H1 (cell line): ENCODE results near the gene PHLDA1. TPM values are rescaled to one million over a fixed set of nuclear protein-coding genes. Genes with fewer than 3 reads are reported as not detected.

Experiments used
- CTCF ChIA-PET: fragments of 300-600 bp; sonication (Branson Sonifier 250); formaldehyde crosslinking; loops from one replicate; lab custom pipeline; 2021; ENCODE audit not compliant: partially characterized antibody; lab: Charles Lee
- POLR2A ChIA-PET: fragments of 300-600 bp; sonication (Branson Sonifier 250); formaldehyde crosslinking; loops from one replicate; lab custom pipeline; 2021; ENCODE audit warnings: inconsistent platforms; ENCODE audit not compliant: partially characterized antibody; lab: Charles Lee
- DNase-seq, 2 experiments: peaks; one replicate each; pipeline versions ENCODE4 v3.0.0 to v3.0.0-alpha.2; 2010 to 2022; ENCODE audit warnings: low spot score in 2 of 2, low read depth in 1 of 2, mixed read lengths in 1 of 2
- FAIRE-seq: peaks from 2 replicates; lab custom pipeline; 2011; peaks lifted over from hg19 to GRCh38; lab: Jason Lieb, UNC
- H2AFZ ChIP-seq: 2 replicates; pipeline ENCODE4 v1.8.1; 2012; ENCODE audit warnings: low read length, inconsistent platforms
- H2AK5ac ChIP-seq: 2 replicates; pipeline ENCODE4 v1.6.1; 2013; ENCODE audit warnings: low read depth, low read length
- H2BK120ac ChIP-seq: replicated peaks from 2 replicates; pipeline ENCODE3; 2013; ENCODE audit warnings: low read depth, low read length, inconsistent platforms
- H2BK12ac ChIP-seq: 2 replicates; pipeline ENCODE4 v1.6.1; 2013; ENCODE audit warnings: low read depth, low read length
- H2BK15ac ChIP-seq: 2 replicates; pipeline ENCODE4 v1.6.1; 2013; ENCODE audit warnings: low read length
- H2BK20ac ChIP-seq: 2 replicates; pipeline ENCODE4 v1.6.1; 2013; ENCODE audit warnings: low read length
- H2BK5ac ChIP-seq: 2 replicates; pipeline ENCODE4 v1.6.1; 2013; ENCODE audit warnings: low read depth, low read length
- H3K14ac ChIP-seq: 2 replicates; pipeline ENCODE4 v1.6.1; 2013; ENCODE audit warnings: inconsistent platforms; ENCODE audit not compliant: insufficient read length
- H3K18ac ChIP-seq: 2 replicates; pipeline ENCODE4 v1.6.1; 2013; ENCODE audit warnings: low read length; ENCODE audit errors: extremely low read depth
- H3K23ac ChIP-seq: 2 replicates; pipeline ENCODE4 v1.6.1; 2013; ENCODE audit warnings: inconsistent platforms; ENCODE audit not compliant: insufficient read length
- H3K23me2 ChIP-seq: 2 replicates; pipeline ENCODE4 v1.6.1; 2013; ENCODE audit warnings: low read depth, low read length
- H3K27ac ChIP-seq: 2 replicates; pipeline ENCODE4 v1.6.1; 2011; ENCODE audit warnings: low read depth, low read length, inconsistent platforms
- H3K27me3 ChIP-seq, 4 experiments: replicated peaks in 1 of 4; 1 replicate in 1 of 4; 2 replicates in 3 of 4; pipeline versions ENCODE4 v1.6.1 to v1.8.1; 2011 to 2013; ENCODE audit warnings: low read length in 3 of 4, mild to moderate bottlenecking in 3 of 4, inconsistent platforms in 2 of 4, mixed read lengths in 2 of 4, moderate library complexity in 1 of 4; ENCODE audit not compliant: control insufficient read depth in 3 of 4, insufficient read depth in 3 of 4; ENCODE audit errors: extremely low read depth in 1 of 4
- H3K36me3 ChIP-seq, 4 experiments: 2 replicates each; pipeline versions ENCODE4 v1.6.1 to v1.8.1; 2011 to 2013; ENCODE audit warnings: mild to moderate bottlenecking in 4 of 4, low read length in 3 of 4, moderate library complexity in 2 of 4, control low read depth in 1 of 4, inconsistent platforms in 1 of 4; ENCODE audit not compliant: insufficient read depth in 4 of 4, control insufficient read depth in 2 of 4
- H3K4ac ChIP-seq: replicated peaks from 2 replicates; pipeline ENCODE3; 2013; ENCODE audit warnings: low read length, low read depth, mixed read lengths, inconsistent platforms; ENCODE audit not compliant: insufficient read length
- H3K4me1 ChIP-seq, 4 experiments: replicated peaks in 1 of 4; 1 replicate in 1 of 4; 2 replicates in 3 of 4; pipeline versions ENCODE4 v1.6.1 to v1.8.1; 2011 to 2013; ENCODE audit warnings: low read length in 3 of 4, inconsistent platforms in 2 of 4, mixed read lengths in 1 of 4; ENCODE audit not compliant: insufficient read depth in 4 of 4, control insufficient read depth in 3 of 4
- H3K4me2 ChIP-seq, 2 experiments: 2 replicates each; pipeline versions ENCODE4 v1.6.1 to v1.8.1; 2011 to 2013; ENCODE audit warnings: low read depth in 2 of 2, low read length in 2 of 2, control low read depth in 1 of 2, inconsistent platforms in 1 of 2, mild to moderate bottlenecking in 1 of 2; ENCODE audit not compliant: insufficient read depth in 1 of 2
- H3K4me3 ChIP-seq, 4 experiments: fragments of 200-600, 300-600 bp in 1 of 4; sonication (generic), shearing (Covaris generic), sonication (Bioruptor Twin) in 1 of 4; 2 replicates each; pipeline versions ENCODE4 v1.5.1 to v1.8.1; 2011 to 2016; ENCODE audit warnings: low read length in 4 of 4, low read depth in 3 of 4, control low read depth in 2 of 4, inconsistent platforms in 2 of 4, mild to moderate bottlenecking in 2 of 4, mixed read lengths in 1 of 4, moderate library complexity in 1 of 4; ENCODE audit not compliant: insufficient read depth in 2 of 4; ENCODE audit errors: extremely low read depth in 1 of 4
- H3K56ac ChIP-seq: replicated peaks from 2 replicates; pipeline ENCODE3; 2013; ENCODE audit warnings: low read depth, mild to moderate bottlenecking, mixed read lengths, low read length, inconsistent platforms; ENCODE audit not compliant: insufficient read length
- H3K79me1 ChIP-seq: 2 replicates; pipeline ENCODE4 v1.6.1; 2013; ENCODE audit warnings: low read depth, low read length, control low read depth
- H3K79me2 ChIP-seq, 2 experiments: 2 replicates each; pipeline versions ENCODE4 v1.6.1 to v1.8.1; 2012 to 2013; ENCODE audit warnings: low read length in 2 of 2, mild to moderate bottlenecking in 2 of 2, inconsistent platforms in 1 of 2; ENCODE audit not compliant: insufficient read depth in 2 of 2, control insufficient read depth in 1 of 2
- H3K9ac ChIP-seq, 4 experiments: replicated peaks in 1 of 4; 1 replicate in 1 of 4; 2 replicates in 3 of 4; pipeline versions ENCODE4 v1.6.1 to v1.8.1; 2011 to 2013; ENCODE audit warnings: low read depth in 3 of 4, low read length in 3 of 4, control low read depth in 2 of 4, mild to moderate bottlenecking in 2 of 4, moderate library complexity in 2 of 4, inconsistent platforms in 1 of 4; ENCODE audit errors: extremely low read depth in 1 of 4
- H3K9me3 ChIP-seq, 2 experiments: 2 replicates each; pipeline versions ENCODE4 v1.6.1 to v1.8.1; 2012 to 2013; ENCODE audit warnings: mild to moderate bottlenecking in 2 of 2, moderate library complexity in 2 of 2, control low read depth in 1 of 2, inconsistent platforms in 1 of 2, low read depth in 1 of 2, low read length in 1 of 2, mixed read lengths in 1 of 2; ENCODE audit not compliant: insufficient read depth in 2 of 2
- H4K20me1 ChIP-seq, 2 experiments: replicated peaks in 1 of 2; 2 replicates each; pipeline versions ENCODE3 to v1.8.1; 2011 to 2013; ENCODE audit warnings: inconsistent platforms in 2 of 2, low read length in 2 of 2, mild to moderate bottlenecking in 1 of 2; ENCODE audit not compliant: insufficient read depth in 2 of 2, control insufficient read depth in 1 of 2
- H4K5ac ChIP-seq: 2 replicates; pipeline ENCODE4 v1.6.1; 2013; ENCODE audit warnings: low read length, low read depth, mixed read lengths, inconsistent platforms; ENCODE audit not compliant: insufficient read length
- H4K8ac ChIP-seq: 2 replicates; pipeline ENCODE4 v1.8.0; 2013; ENCODE audit warnings: mild to moderate bottlenecking, moderate library complexity, low read length, inconsistent platforms; ENCODE audit not compliant: insufficient read depth; ENCODE audit errors: extremely low read depth
- H4K91ac ChIP-seq: replicated peaks from 2 replicates; pipeline ENCODE3; 2013; ENCODE audit warnings: low read length, mixed read lengths, inconsistent platforms; ENCODE audit not compliant: insufficient read length
- CBX5 ChIP-seq: fragments of 300-800, 300-1000 bp; sonication (generic); IDR thresholded peaks from 2 replicates; pipeline ENCODE4 v1.7.1; 2016; ENCODE audit warnings: antibody characterized with exemption, low read length, low read depth
- CBX8 ChIP-seq: fragments of 300-800, 300-1000 bp; sonication (generic); IDR thresholded peaks from 2 replicates; pipeline ENCODE4 v1.7.1; 2016; ENCODE audit warnings: low read depth, low read length, borderline replicate concordance
- CHD1 ChIP-seq: IDR thresholded peaks from 2 replicates; pipeline ENCODE4 v1.6.1; 2012; ENCODE audit warnings: low read depth, low read length, improper control_type of control experiment
- GABPA ChIP-seq: IDR thresholded peaks from 2 replicates; pipeline ENCODE4 v1.6.1; 2011; ENCODE audit warnings: mild to moderate bottlenecking, low read length, moderate library complexity, borderline replicate concordance; ENCODE audit not compliant: insufficient read depth
- HDAC6 ChIP-seq: IDR thresholded peaks from one replicate; pipeline ENCODE4 v1.7.1; 2012; ENCODE audit warnings: low read depth, mild to moderate bottlenecking, inconsistent platforms, low read length, moderate library complexity
- JUN ChIP-seq: IDR thresholded peaks from 2 replicates; pipeline ENCODE4 v1.6.1; 2011; ENCODE audit warnings: low read depth, mild to moderate bottlenecking, improper control_type of control experiment, low read length
- JUND ChIP-seq: IDR thresholded peaks from 2 replicates; pipeline ENCODE4 v1.6.1; 2011; ENCODE audit warnings: mild to moderate bottlenecking, improper control_type of control experiment, low read length
- KDM5A ChIP-seq: fragments of 200-600 bp; IDR thresholded peaks from 2 replicates; pipeline ENCODE4 v1.7.1; 2012; ENCODE audit warnings: mild to moderate bottlenecking, low read length, inconsistent platforms, mixed read lengths
- RNF2 ChIP-seq: fragments of 200-900, 300-1000 bp; sonication (generic); IDR thresholded peaks from 2 replicates; pipeline ENCODE4 v1.7.1; 2016; ENCODE audit warnings: borderline replicate concordance, low read depth, mild to moderate bottlenecking, antibody characterized with exemption, low read length; ENCODE audit not compliant: poor library complexity, severe bottlenecking; ENCODE audit errors: missing control alignments
- SAP30 ChIP-seq: fragments of 300-600 bp; sonication (generic); IDR thresholded peaks from 2 replicates; pipeline ENCODE4 v1.7.1; 2012; ENCODE audit warnings: low read length, moderate library complexity, mild to moderate bottlenecking, inconsistent platforms; ENCODE audit not compliant: insufficient read depth, insufficient replicate concordance
- SP4 ChIP-seq: IDR thresholded peaks from 2 replicates; pipeline ENCODE4 v1.6.1; 2012; ENCODE audit warnings: low read length, inconsistent platforms
- SUZ12 ChIP-seq: fragments of 200-600 bp; sonication (generic); IDR thresholded peaks from 2 replicates; pipeline ENCODE4 v1.6.1; 2012; ENCODE audit warnings: mild to moderate bottlenecking, inconsistent platforms, low read length, moderate library complexity, mixed read lengths
- TCF12 ChIP-seq: IDR thresholded peaks from 2 replicates; pipeline ENCODE4 v1.6.1; 2011; ENCODE audit warnings: low read depth, mild to moderate bottlenecking, low read length
- WGBS, 2 experiments: shearing (Covaris generic) in 1 of 2; methylation state at CpG; one replicate each; pipeline versions ENCODE4 v1.1.6 to v1.1.7; 2013 to 2015; ENCODE audit warnings: low lambda C conversion rate in 2 of 2, mixed read lengths in 2 of 2, inconsistent platforms in 1 of 2, low coverage in 1 of 2, missing lambda C conversion rate in 1 of 2; ENCODE audit not compliant: insufficient replicate concordance in 2 of 2, insufficient coverage in 1 of 2, insufficient read length in 1 of 2; ENCODE audit errors: extremely low coverage in 1 of 2, missing lambda C conversion rate in 1 of 2; 5-methylcytosine and 5-hydroxymethylcytosine counted together
- polyA plus RNA-seq, 7 experiments: library from polyadenylated mRNA; depleted of rRNA in 3 of 7; stranded (reverse) in 5 of 7; unstranded in 2 of 7; fragments of >200 nt in 5 of 7; fragments of 200-250 nt in 2 of 7; gene quantifications; 1 replicate in 5 of 7; 2 replicates in 1 of 7; 4 replicates in 1 of 7; pipeline versions ENCODE4 v1.2.1 to v1.2.3, GENCODE V29; 2011 to 2013; ENCODE audit warnings: missing spikeins in 2 of 7, mixed read lengths in 2 of 7
- total RNA-seq: library from RNA; stranded (reverse); fragmentation: NEBNext Ultra II Directional; extraction: Animal tissue kit (Norgen Biotek cat#: 25700); gene quantifications from 2 replicates; pipeline ENCODE4 v1.2.1, GENCODE V29; 2021

The PHLDA1 gene
- total and polyA plus RNA-seq, 2 of the 8 experiments (the other 6 are each of a cell fraction or from before 2014, with no cell fraction given) = 18.9 to 19.4 TPM

- Histone ChIP-seq H3K56ac (no peak overlapping the region), H4K91ac (no peak overlapping the region), H2AFZ (no peak overlapping the region), H4K20me1 (no peaks in the 10 kb centered on the region), H3K27ac (no peak overlapping the region), H3K18ac (no peak overlapping the region), H3K36me3 (peaks cover 3 to 96% (median 56%) of the 10 kb centered on the region in 4 experiments; a peak in 7 of 8 replicates), H4K8ac (no peak overlapping the region), H2BK15ac (no peak overlapping the region), H3K27me3 (no peaks in the 10 kb centered on the region), H3K9me3 (no peaks in the 10 kb centered on the region), H3K4ac (no peak overlapping the region), H2BK20ac (no peak overlapping the region), H3K79me2 (peaks cover 0 to 7% of the 10 kb centered on the region in 2 experiments; a peak in 2 of 4 replicates), H2BK5ac (no peak overlapping the region), H3K4me2 (no peak overlapping the region), H3K79me1 (no peaks in the 10 kb centered on the region), H3K14ac (no peak overlapping the region), H2BK12ac (no peak overlapping the region), H3K23ac (no peak overlapping the region), H3K4me1 (no peaks in the 10 kb centered on the region), H3K9ac (no peak overlapping the region), H4K5ac (no peak overlapping the region), H3K4me3 (no peak overlapping the region), H2AK5ac (no peak overlapping the region), H2BK120ac (no peak overlapping the region), H3K23me2 (no peaks in the 10 kb centered on the region)
- DNase-seq = no peak
- ChIA-PET CTCF (interaction anchor here (1.2 to 1.8 kb wide), 3 partner anchors 9 to 298 kb away, joined by 3 read pairs; no protein-coding TSS in a partner anchor), POLR2A (interaction anchor here (1.4 to 3.8 kb wide), 3 partner anchors 9 to 19 kb away, joined by 5 to 18 read pairs (median 5); no protein-coding TSS in a partner anchor)
- TF ChIP-seq SUZ12 = no peak
- TF ChIP-seq RNF2 = no peak
- no peak for TF ChIP-seq CBX8
- TF ChIP-seq SP4 = no peak
- TF ChIP-seq SAP30 = no peak
- no peak for TF ChIP-seq KDM5A
- no peak for TF ChIP-seq JUND
- TF ChIP-seq CBX5 = no peak
- TF ChIP-seq GABPA = no peak
- TF ChIP-seq HDAC6 = no peak
- TF ChIP-seq TCF12 = no peak
- TF ChIP-seq JUN = no peak
- no peak for TF ChIP-seq CHD1
- FAIRE-seq = no peak
- 91% methylated on average over 4 of the region's 4 CpGs; no CpG with 5 or more reads in 1 of the 2 experiments for WGBS, 2 experiments
Measured at GRCh38 chr12:76049575-76050251, 18.1 kb upstream of the PHLDA1 start.
